GM12874 (cell line): ENCODE results near the gene KNDC1.

Experiments used
- TF ChIP-seq, protein P1 (sequence below): IDR thresholded peaks from 2 replicates; pipeline ENCODE4 v1.5.1; 2011; ENCODE audit warnings: low read depth, mild to moderate bottlenecking, control low read depth, low read length, moderate library complexity; ENCODE audit not compliant: insufficient read depth

Gene KNDC1

GRCh38 chr10:133212853-133213494 is 53.0 kb downstream of the KNDC1 start:
- TF ChIP-seq, protein P1, sequence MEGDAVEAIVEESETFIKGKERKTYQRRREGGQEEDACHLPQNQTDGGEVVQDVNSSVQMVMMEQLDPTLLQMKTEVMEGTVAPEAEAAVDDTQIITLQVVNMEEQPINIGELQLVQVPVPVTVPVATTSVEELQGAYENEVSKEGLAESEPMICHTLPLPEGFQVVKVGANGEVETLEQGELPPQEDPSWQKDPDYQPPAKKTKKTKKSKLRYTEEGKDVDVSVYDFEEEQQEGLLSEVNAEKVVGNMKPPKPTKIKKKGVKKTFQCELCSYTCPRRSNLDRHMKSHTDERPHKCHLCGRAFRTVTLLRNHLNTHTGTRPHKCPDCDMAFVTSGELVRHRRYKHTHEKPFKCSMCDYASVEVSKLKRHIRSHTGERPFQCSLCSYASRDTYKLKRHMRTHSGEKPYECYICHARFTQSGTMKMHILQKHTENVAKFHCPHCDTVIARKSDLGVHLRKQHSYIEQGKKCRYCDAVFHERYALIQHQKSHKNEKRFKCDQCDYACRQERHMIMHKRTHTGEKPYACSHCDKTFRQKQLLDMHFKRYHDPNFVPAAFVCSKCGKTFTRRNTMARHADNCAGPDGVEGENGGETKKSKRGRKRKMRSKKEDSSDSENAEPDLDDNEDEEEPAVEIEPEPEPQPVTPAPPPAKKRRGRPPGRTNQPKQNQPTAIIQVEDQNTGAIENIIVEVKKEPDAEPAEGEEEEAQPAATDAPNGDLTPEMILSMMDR: no peak

DNA sequence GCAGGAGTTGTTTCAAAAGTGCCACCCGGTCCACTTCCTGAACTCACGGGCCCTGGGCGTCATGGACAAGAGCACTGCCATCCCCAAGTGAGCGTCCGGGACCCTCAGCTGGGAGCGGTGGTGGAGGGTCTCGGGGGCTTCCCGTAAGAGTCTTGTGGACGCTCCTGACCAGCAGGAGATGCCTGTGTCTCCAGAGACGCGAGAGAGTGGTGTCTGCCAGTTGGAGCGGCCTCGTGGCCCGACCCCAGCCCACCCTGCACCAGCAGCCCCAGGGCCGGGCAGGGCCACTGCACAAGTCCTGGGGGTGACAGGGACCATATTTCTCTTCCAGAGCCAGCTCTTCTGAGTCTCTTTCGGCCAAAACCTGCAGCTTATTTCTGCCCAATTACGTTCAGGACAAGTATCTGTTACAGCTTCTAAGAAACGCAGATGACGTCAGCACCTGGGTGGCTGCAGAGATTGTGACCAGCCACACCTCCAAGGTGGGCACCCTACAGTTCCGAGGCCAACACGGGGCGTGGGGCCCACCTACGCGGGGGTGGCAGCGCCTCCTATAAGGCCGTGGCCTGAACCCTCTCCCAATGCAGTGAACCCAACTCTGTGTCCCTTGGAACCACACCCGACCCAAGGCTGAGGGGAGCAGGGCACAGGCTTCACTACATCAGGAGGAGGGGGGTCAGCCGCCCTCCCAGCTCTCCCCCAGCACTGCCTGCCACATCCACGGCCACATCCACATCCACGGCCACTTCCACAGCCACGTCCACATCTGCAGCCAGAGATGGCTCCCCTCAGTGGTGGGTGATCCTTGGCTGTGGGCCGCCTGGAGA is 53.8 kb downstream of the KNDC1 start:
- TF ChIP-seq, protein P1: no peak

DNA sequence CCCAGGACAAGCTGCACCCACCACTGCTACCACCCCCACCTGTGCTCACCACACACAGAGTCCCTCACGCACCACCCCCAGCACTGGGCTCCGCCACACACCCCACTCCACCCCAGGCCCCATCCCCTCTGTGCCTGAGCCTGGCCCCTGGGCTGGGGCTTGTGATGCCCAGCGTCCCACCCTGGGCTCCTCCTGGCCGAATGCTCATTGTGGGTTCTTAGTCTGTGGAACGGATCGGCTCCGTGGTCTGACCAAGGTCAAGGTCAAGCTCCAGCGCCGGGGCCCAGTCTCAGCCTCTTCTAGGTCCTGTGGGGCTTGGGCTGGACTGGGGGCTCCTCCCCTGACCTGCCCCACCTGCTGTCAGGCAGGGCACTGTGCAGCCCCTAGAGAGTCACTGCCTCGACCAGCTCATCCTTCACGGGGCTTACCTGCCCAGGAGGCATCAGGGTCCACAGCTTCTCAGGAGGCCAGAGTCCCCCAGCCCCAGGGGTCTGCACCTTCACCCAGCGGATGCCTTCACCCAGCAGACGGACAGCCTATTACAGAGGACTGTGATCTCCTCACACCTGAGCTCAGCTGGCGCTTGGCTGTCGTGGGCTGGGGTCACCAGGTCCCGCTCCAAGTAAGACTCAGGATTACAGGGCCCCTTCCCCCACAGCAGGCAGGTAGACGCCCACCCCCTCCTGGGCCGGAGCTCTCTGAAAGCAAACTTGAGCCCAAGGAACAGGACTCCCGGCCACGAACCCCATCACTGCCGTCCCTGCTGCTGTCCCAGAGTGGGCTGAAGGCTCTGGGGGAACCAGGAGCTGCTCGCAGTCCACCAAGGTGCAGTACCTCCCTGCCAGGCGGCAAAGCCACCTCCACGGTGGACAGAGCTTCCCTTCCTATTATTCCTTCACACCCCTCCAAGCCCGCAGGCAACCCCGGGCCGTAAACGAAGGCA is 54.7 kb downstream of the KNDC1 start:
- TF ChIP-seq, protein P1: no peak

DNA sequence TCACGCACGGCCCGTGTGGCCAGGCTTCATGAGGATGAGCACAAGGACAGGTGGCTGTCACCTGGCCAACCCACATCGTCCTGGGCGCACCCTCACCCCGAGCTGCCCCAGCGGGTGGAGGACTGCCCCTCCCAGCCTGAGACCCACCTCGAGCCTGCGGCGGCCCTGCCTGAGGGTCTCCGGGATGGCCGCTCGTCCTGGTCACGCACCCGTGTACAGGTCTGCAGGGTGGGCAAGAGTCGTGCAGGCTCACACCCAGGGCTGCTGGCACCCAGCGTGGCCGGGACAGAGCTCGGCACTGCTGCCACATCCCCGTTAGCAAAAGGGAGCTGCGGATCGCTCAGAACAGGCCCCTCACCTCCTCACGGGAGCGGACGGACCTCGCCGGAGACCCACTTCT is 55.6 kb downstream of the KNDC1 start:
- TF ChIP-seq, protein P1: no peak

DNA sequence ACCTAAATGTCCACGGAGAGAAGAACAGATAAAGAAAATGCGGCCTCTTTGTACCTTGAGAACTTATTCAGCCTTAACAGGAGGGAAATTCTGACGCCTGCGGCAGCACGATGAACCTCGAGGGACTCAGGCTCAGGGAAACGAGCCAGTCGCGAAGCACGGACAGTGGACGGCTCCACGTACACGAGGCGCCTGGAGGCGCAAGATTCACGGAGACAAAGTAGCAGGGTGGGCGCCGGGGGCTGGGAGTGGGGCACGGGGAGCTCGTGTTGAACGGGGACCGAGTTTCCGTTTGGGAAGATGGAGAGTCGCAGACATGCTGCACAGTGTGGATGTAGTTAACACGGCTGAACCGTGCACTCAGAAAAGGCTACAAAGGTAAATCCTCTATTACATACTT is 56.8 kb downstream of the KNDC1 start:
- TF ChIP-seq, protein P1: no peak

DNA sequence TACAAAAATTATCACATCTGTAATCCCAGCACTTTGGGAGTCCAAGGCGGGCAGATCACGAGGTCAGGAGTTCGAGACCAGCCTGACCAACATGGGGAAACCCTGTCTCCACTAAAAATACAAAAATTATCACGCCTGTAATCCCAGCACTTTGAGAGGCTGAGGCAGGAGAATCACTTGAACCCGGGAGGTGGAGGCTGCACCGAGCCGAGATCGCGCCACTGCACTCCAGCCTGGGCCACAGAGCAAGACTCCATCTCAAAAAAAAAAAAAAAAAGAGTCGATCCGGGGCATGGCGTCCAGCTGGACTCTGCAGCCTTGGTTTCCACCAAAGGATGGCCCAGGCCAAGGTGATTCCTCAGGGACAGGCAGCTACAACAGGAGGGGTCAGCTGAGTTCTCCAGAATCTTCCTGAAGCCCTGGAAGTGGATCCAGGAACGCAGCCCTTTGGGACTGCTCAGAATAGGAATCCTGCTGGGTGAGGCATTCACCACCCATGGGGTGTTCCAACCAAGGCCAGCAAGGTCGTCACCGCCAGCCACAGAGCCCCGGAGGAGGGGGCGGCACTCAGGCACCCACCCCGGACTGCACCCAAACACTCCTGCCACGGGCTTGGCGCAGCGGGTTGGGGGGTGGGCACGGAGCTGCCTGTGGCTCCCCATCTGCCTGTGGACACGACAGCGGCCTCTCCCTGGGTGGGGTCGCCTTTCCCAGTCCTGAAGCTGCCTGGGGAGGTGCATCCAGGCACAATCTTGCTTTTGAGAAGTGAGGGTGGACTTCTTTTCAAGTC is 58.0 kb downstream of the KNDC1 start:
- TF ChIP-seq, protein P1: no peak

- TF ChIP-seq, protein P1: no peak
These were observed 58.9 kb downstream of the KNDC1 start for GRCh38 chr10:133218891-133219290.
